Neural progenitor cell (in vitro differentiated cells): ENCODE results near the gene HBG1. TPM values are rescaled to one million over a fixed set of nuclear protein-coding genes. Genes with fewer than 3 reads are reported as not detected.

Experiments
- DNase-seq: peaks from one replicate; pipeline ENCODE4 v3.0.0-alpha.2; 2016; ENCODE audit warnings: low spot score
- H2AFZ ChIP-seq: fragments of 200-600 bp; sonication (generic); replicated peaks from 2 replicates; pipeline ENCODE4 v1.6.1; 2016; ENCODE audit warnings: antibody characterized with exemption
- H3F3A ChIP-seq: fragments of 200-600 bp; sonication (generic); 2 replicates; pipeline ENCODE4 v1.6.1; 2016; ENCODE audit warnings: antibody characterized with exemption, low read depth
- H3K27ac ChIP-seq: fragments of 200-600 bp; sonication (generic); 2 replicates; pipeline ENCODE4 v1.5.1; 2016; ENCODE audit warnings: mild to moderate bottlenecking
- H3K27me3 ChIP-seq: fragments of 200-600 bp; sonication (generic); 2 replicates; pipeline ENCODE4 v1.6.1; 2016; ENCODE audit warnings: mild to moderate bottlenecking, moderate library complexity
- H3K36me3 ChIP-seq: fragments of 200-600 bp; sonication (generic); 2 replicates; pipeline ENCODE4 v1.5.1; 2016
- H3K4me1 ChIP-seq: fragments of 200-600 bp; sonication (generic); 2 replicates; pipeline ENCODE4 v1.6.1; 2016; ENCODE audit warnings: mixed run types
- H3K4me2 ChIP-seq: fragments of 200-600 bp; sonication (generic); 2 replicates; pipeline ENCODE4 v1.6.1; 2016
- H3K4me3 ChIP-seq: fragments of 200-600 bp; sonication (generic); 2 replicates; pipeline ENCODE4 v1.5.1; 2016
- H3K79me2 ChIP-seq: fragments of 200-600 bp; sonication (generic); 2 replicates; pipeline ENCODE4 v1.6.1; 2016; ENCODE audit warnings: low read depth
- H3K9ac ChIP-seq: fragments of 200-600 bp; sonication (generic); 2 replicates; pipeline ENCODE4 v1.6.1; 2016
- H3K9me3 ChIP-seq: fragments of 200-600 bp; sonication (generic); 2 replicates; pipeline ENCODE4 v1.5.1; 2016; ENCODE audit warnings: low read depth
- H4K20me1 ChIP-seq: fragments of 200-600 bp; sonication (generic); 2 replicates; pipeline ENCODE4 v1.6.1; 2016; ENCODE audit warnings: low read depth
- H3K27ac Mint-ChIP-seq: 3 replicates; pipeline ENCODE4 v1.8.0; 2021; ENCODE audit warnings: mixed read lengths
- H3K27me3 Mint-ChIP-seq: 2 replicates; pipeline ENCODE4 v1.8.0; 2022; ENCODE audit warnings: low read depth, mild to moderate bottlenecking, inconsistent platforms, moderate library complexity, mixed read lengths; ENCODE audit not compliant: insufficient read depth
- H3K36me3 Mint-ChIP-seq: 3 replicates; pipeline ENCODE4 v1.8.0; 2021; ENCODE audit warnings: mixed read lengths
- H3K4me1 Mint-ChIP-seq: 3 replicates; pipeline ENCODE4 v1.8.0; 2021; ENCODE audit warnings: mixed read lengths
- H3K4me3 Mint-ChIP-seq: 3 replicates; pipeline ENCODE4 v1.8.0; 2021; ENCODE audit warnings: mild to moderate bottlenecking, moderate library complexity, mixed read lengths
- H3K9me3 Mint-ChIP-seq: 3 replicates; pipeline ENCODE4 v1.8.0; 2020; ENCODE audit warnings: mixed read lengths
- EZH2 ChIP-seq: fragments of 200-600 bp; sonication (generic); IDR thresholded peaks from 2 replicates; pipeline ENCODE4 v1.6.1; 2017; ENCODE audit warnings: antibody characterized with exemption, mild to moderate bottlenecking, moderate library complexity
- EZH2phosphoT487 ChIP-seq: fragments of 200-600 bp; sonication (generic); IDR thresholded peaks from 2 replicates; pipeline ENCODE4 v1.6.1; 2017; ENCODE audit warnings: antibody characterized with exemption
- total RNA-seq: library from RNA; depleted of rRNA; stranded (reverse); fragments of >200 nt; gene quantifications from 2 replicates; pipeline ENCODE4 v1.2.3, GENCODE V29; 2015; ENCODE audit warnings: low replicate concordance
- TF ChIP-seq, protein P1 (sequence below): fragments of 200-600 bp; sonication (generic); IDR thresholded peaks from 2 replicates; pipeline ENCODE4 v1.5.1; 2017; ENCODE audit warnings: antibody characterized with exemption, mild to moderate bottlenecking

HBG1 gene
- total RNA-seq, 1 donor from 2014 or later, result not detected

- Histone ChIP-seq H3K27ac (no peak overlapping the region), H4K20me1 (no peaks in the 10 kb centered on the region), H3K4me3 (no peak overlapping the region), H2AFZ (no peak overlapping the region), H3F3A (no peaks in the 10 kb centered on the region), H3K27me3 (no peaks in the 10 kb centered on the region), H3K4me2 (no peak overlapping the region), H3K9ac (no peak overlapping the region), H3K9me3 (no peaks in the 10 kb centered on the region), H3K4me1 (peaks cover 19% of the 10 kb centered on the region), H3K79me2 (no peaks in the 10 kb centered on the region), H3K36me3 (no peaks in the 10 kb centered on the region)
- TF ChIP-seq EZH2phosphoT487 (no peak), EZH2 (no peak)
- TF ChIP-seq, protein P1, sequence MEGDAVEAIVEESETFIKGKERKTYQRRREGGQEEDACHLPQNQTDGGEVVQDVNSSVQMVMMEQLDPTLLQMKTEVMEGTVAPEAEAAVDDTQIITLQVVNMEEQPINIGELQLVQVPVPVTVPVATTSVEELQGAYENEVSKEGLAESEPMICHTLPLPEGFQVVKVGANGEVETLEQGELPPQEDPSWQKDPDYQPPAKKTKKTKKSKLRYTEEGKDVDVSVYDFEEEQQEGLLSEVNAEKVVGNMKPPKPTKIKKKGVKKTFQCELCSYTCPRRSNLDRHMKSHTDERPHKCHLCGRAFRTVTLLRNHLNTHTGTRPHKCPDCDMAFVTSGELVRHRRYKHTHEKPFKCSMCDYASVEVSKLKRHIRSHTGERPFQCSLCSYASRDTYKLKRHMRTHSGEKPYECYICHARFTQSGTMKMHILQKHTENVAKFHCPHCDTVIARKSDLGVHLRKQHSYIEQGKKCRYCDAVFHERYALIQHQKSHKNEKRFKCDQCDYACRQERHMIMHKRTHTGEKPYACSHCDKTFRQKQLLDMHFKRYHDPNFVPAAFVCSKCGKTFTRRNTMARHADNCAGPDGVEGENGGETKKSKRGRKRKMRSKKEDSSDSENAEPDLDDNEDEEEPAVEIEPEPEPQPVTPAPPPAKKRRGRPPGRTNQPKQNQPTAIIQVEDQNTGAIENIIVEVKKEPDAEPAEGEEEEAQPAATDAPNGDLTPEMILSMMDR, result no peak
- no peaks in the 10 kb centered on the region for H3K36me3 Mint-ChIP-seq
- no peaks in the 10 kb centered on the region for H3K4me1 Mint-ChIP-seq
- H3K9me3 Mint-ChIP-seq, result no peaks in the 10 kb centered on the region
- no peaks in the 10 kb centered on the region for H3K27me3 Mint-ChIP-seq
- no peak overlapping the region for H3K27ac Mint-ChIP-seq
- no peak for DNase-seq
- no peak overlapping the region for H3K4me3 Mint-ChIP-seq
Observed at GRCh38 chr11:5198285-5198684, 51.4 kb downstream of the HBG1 start.

Other genes starting within 250 kb of the HBG1 start
- not detected in 2 replicates for gene OR52J3, start 203.3 kb downstream of the HBG1 start, total RNA-seq
- not detected in 2 replicates for gene OR52E2, start 190.2 kb downstream of the HBG1 start, total RNA-seq
- gene OR52E1, start 180.3 kb downstream of the HBG1 start, total RNA-seq, result not detected in 2 replicates
- gene OR52A5, start 111.5 kb downstream of the HBG1 start, total RNA-seq, result not detected in 2 replicates
- gene OR52A1, start 95.1 kb downstream of the HBG1 start, total RNA-seq, result not detected in 2 replicates
- gene OR51V1, start 49.2 kb downstream of the HBG1 start, total RNA-seq, result not detected in 2 replicates
- not detected in 2 replicates for gene HBB, start 22.8 kb downstream of the HBG1 start, total RNA-seq
- gene HBD, start 15.4 kb downstream of the HBG1 start, total RNA-seq, result not detected in 2 replicates
- gene HBG2, start 4.9 kb upstream of the HBG1 start, total RNA-seq, result not detected in 2 replicates
- not detected in 2 replicates for gene HBE1, start 20.1 kb upstream of the HBG1 start, total RNA-seq
- 0.22 TPM in 1 of 2 replicates, not detected in the other for gene OR51B4, start 52.1 kb upstream of the HBG1 start, total RNA-seq
- gene OR51B2, start 74.4 kb upstream of the HBG1 start, total RNA-seq, result 0.40 TPM in 1 of 2 replicates, not detected in the other
- 0.22 TPM in 1 of 2 replicates, not detected in the other for gene OR51B5, start 93.7 kb upstream of the HBG1 start, total RNA-seq
- gene OR51B6, start 101.7 kb upstream of the HBG1 start, total RNA-seq, result not detected in 2 replicates
- not detected in 2 replicates for gene OR51M1, start 134.0 kb upstream of the HBG1 start, total RNA-seq
- not detected in 2 replicates for gene OR51Q1, start 172.3 kb upstream of the HBG1 start, total RNA-seq
- 0.15 TPM in 1 of 2 replicates, not detected in the other for gene OR51I1, start 191.7 kb upstream of the HBG1 start, total RNA-seq
- gene OR51I2, start 199.5 kb upstream of the HBG1 start, total RNA-seq, result not detected in 2 replicates
- gene OR52D1, start 238.8 kb upstream of the HBG1 start, total RNA-seq, result not detected in 2 replicates